DND-41 (cell line): Measurements from ENCODE around the gene PNKP.

Source experiments
- EZH2 ChIP-seq: IDR thresholded peaks from 3 replicates; pipeline ENCODE4 v1.6.1; 2012; ENCODE audit warnings: borderline replicate concordance, low read depth, mild to moderate bottlenecking, moderate library complexity, low read length, inconsistent platforms; ENCODE audit not compliant: severe bottlenecking
- TF ChIP-seq, protein P1 (sequence below): IDR thresholded peaks from 2 replicates; pipeline ENCODE4 v1.5.1; 2012; ENCODE audit warnings: borderline replicate concordance, low read length, moderate library complexity, mild to moderate bottlenecking; ENCODE audit not compliant: poor library complexity, severe bottlenecking; ENCODE audit errors: extremely low read depth

DNA sequence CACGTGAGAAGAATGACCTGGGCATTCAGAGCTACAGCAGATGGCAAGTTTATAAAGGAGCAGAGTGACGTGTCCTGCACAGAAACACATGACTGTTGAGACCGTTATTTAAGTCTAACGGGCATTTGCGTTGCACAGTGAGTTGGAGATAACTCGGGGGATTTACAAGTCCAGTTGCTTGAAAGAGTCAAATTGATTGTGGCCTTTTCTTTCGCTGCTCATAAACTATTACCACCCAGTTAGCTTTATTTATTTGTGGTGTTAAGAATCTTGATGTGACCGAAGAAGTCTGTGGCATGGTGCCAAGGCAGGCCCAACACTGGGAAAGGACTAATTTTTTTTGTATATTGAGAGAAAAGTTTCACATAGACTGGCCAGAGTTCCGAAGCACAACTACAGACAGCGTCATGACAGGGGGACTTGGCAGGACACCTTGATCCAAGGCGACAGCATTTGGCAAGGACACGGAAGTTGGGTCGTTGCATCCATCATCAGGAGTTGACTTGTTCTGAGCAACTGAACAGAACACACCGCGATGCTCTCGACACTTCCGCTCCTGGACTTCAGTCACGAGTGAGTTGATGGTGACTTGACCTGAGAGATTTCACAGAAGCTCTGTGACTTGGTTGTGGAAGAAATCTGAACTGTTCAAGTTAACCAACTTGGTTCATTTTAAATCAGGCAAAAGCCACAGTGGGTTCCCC lies 28.3 kb downstream of the PNKP start:
- TF ChIP-seq, protein P1, sequence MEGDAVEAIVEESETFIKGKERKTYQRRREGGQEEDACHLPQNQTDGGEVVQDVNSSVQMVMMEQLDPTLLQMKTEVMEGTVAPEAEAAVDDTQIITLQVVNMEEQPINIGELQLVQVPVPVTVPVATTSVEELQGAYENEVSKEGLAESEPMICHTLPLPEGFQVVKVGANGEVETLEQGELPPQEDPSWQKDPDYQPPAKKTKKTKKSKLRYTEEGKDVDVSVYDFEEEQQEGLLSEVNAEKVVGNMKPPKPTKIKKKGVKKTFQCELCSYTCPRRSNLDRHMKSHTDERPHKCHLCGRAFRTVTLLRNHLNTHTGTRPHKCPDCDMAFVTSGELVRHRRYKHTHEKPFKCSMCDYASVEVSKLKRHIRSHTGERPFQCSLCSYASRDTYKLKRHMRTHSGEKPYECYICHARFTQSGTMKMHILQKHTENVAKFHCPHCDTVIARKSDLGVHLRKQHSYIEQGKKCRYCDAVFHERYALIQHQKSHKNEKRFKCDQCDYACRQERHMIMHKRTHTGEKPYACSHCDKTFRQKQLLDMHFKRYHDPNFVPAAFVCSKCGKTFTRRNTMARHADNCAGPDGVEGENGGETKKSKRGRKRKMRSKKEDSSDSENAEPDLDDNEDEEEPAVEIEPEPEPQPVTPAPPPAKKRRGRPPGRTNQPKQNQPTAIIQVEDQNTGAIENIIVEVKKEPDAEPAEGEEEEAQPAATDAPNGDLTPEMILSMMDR, result no peak
- no peak for TF ChIP-seq EZH2
